ENCODE measurements around the gene OR6C1.
"Not testable (repeated sequence)": the region's sequence is repeated elsewhere in the genome, so short reads cannot be mapped to it uniquely, and the experiment has no call there.

The OR6C1 gene

GRCh38 chr12:55314043-55314442, at the start of gene OR6C1:
TSS of gene OR6C1 (plus strand) at chr12:55314343. CDS start at chr12:55320600, 6,257 bp downstream.
- POLR2A ChIA-PET: no interaction called here
- CTCF ChIA-PET: no interaction called here
- H3K4me3 ChIP-seq (ENCODE audit: low read depth, low read length): no peak within 1 kb of the TSS
- TF ChIP-seq CTCF (IDR thresholded peaks at IDR 0.05; ENCODE audit: insufficient read depth, low read length, missing control alignments): no peak
- DNase-seq (ENCODE audit: low read depth, low spot score): no peak

- no peak for DNase-seq (ENCODE audit: low read depth, low spot score)
- ChIA-PET CTCF (no interaction called here), POLR2A (no interaction called here)
- H3K4me3 ChIP-seq (ENCODE audit: low read depth, low read length): no peak overlapping the region
- TF ChIP-seq CTCF (IDR thresholded peaks at IDR 0.05; ENCODE audit: insufficient read depth, low read length, missing control alignments): no peak
Measured at GRCh38 chr12:55280991-55281390, 33.2 kb upstream of the OR6C1 start.

GRCh38 chr12:55289999-55290398, 24.1 kb upstream of the OR6C1 start:
- no peak for DNase-seq (ENCODE audit: low read depth, low spot score)
- TF ChIP-seq CTCF (IDR thresholded peaks at IDR 0.05; ENCODE audit: insufficient read depth, low read length, missing control alignments): no peak
- CTCF ChIA-PET: no interaction called here
- H3K4me3 ChIP-seq (ENCODE audit: low read depth, low read length): no peak overlapping the region
- POLR2A ChIA-PET: no interaction called here

GRCh38 chr12:55296469-55296868, 17.7 kb upstream of the OR6C1 start, which contains the start of gene OR6C6:
TSS of gene OR6C6 (minus strand) at chr12:55296569. CDS start at chr12:55295232, 1,337 bp downstream.
- POLR2A ChIA-PET: no interaction called here
- no peak for DNase-seq (ENCODE audit: low read depth, low spot score)
- no peak within 1 kb of the TSS for H3K4me3 ChIP-seq (ENCODE audit: low read depth, low read length)
- CTCF ChIA-PET: no interaction called here
- no peak for TF ChIP-seq CTCF (IDR thresholded peaks at IDR 0.05; ENCODE audit: insufficient read depth, low read length, missing control alignments)

- CTCF ChIA-PET: interaction anchor here (1.0 kb wide), 1 partner anchor 298 kb away, joined by 3 read pairs; no protein-coding TSS in a partner anchor
Measured at GRCh38 chr12:55320201-55320600, 6.1 kb downstream of the OR6C1 start.

GRCh38 chr12:55325801-55326200, 11.7 kb downstream of the OR6C1 start:
- DNase-seq (ENCODE audit: low read depth, low spot score); POLR2A ChIA-PET; CTCF ChIA-PET; H3K4me3 ChIP-seq (ENCODE audit: low read depth, low read length): not testable (repeated sequence)

More at GRCh38 chr12:55320201-55320600, 6.1 kb downstream of the OR6C1 start:
- no peak overlapping the region for H3K4me3 ChIP-seq (ENCODE audit: low read depth, low read length)
- TF ChIP-seq CTCF (IDR thresholded peaks at IDR 0.05; ENCODE audit: insufficient read depth, low read length, missing control alignments): no peak
- POLR2A ChIA-PET: no interaction called here
- DNase-seq (ENCODE audit: low read depth, low spot score): no peak

- H3K4me3 ChIP-seq (ENCODE audit: low read depth, low read length): no peak within 1 kb of the TSS
- no peak for TF ChIP-seq CTCF (IDR thresholded peaks at IDR 0.05; ENCODE audit: insufficient read depth, low read length, missing control alignments)
- no peak for DNase-seq (ENCODE audit: low read depth, low spot score)
- ChIA-PET POLR2A (no interaction called here), CTCF (no interaction called here)
Measured at GRCh38 chr12:55330446-55330845, 16.3 kb downstream of the OR6C1 start, which contains the start of gene OR6C3. TSS of gene OR6C3 (plus strand) at chr12:55330746. CDS start at chr12:55331701, 955 bp downstream.

Data from AG04449 (cell line).